Right cardiac atrium (tissue), 5 donors: ENCODE results near the gene SMTN. TPM values are rescaled to one million over a fixed set of nuclear protein-coding genes. Genes with fewer than 3 reads are reported as not detected.

Source experiments
- polyA plus RNA-seq: library from polyadenylated mRNA; stranded (reverse); fragments of 200-250 nt; gene quantifications from one replicate; pipeline ENCODE4 v1.2.3, GENCODE V29; 2013
- total RNA-seq, 4 donors: library from RNA; stranded (reverse); fragmentation: NEBNext Ultra II Directional; extraction: Animal tissue kit (Norgen Biotek cat#: 25700); gene quantifications; one replicate each; pipeline ENCODE4 v1.2.1, GENCODE V29; 2021
- donor health status: healthy with polysubstance abuse.
- donor health status: DM: no; HTN: yes; CAD: no.
- donor health status: DM: no; HTN: no; CAD: no.
- donor health status: DM: no; HTN: yes; CAD: no; lungs with severe emphysema.
- donor health status: DM: yes; HTN: yes; CAD: no.

SMTN gene
- total and polyA plus RNA-seq, 5 donors, result 156 to 233 (median 211) TPM

Other genes with a start within 250 kb of the SMTN start
- gene MORC2, start 112.5 kb upstream of the SMTN start, total RNA-seq, result 10 to 100 TPM; 17.0 to 24.0 (median 17.3) TPM
- 15.8 TPM for gene MORC2, start 112.5 kb upstream of the SMTN start, polyA plus RNA-seq
- 10 to 100 TPM; 42.1 to 56.2 (median 47.3) TPM for gene TUG1, start 112.1 kb upstream of the SMTN start, total RNA-seq
- gene TUG1, start 112.1 kb upstream of the SMTN start, polyA plus RNA-seq, result 22.8 TPM
- gene SELENOM, start 26.2 kb downstream of the SMTN start, total RNA-seq, result 100 to 1,000 TPM; 167 to 205 (median 176) TPM
- gene SELENOM, start 26.2 kb downstream of the SMTN start, polyA plus RNA-seq, result 219 TPM
- 10 to 100 TPM; 28.8 to 62.1 (median 50.7) TPM for gene INPP5J, start 41.6 kb downstream of the SMTN start, total RNA-seq
- 28.9 TPM for gene INPP5J, start 41.6 kb downstream of the SMTN start, polyA plus RNA-seq
- gene PLA2G3, start 59.2 kb downstream of the SMTN start, total RNA-seq, result not detected
- not detected for gene PLA2G3, start 59.2 kb downstream of the SMTN start, polyA plus RNA-seq
- gene RNF185, start 78.9 kb downstream of the SMTN start, total RNA-seq, result 10 to 100 TPM; 20.3 to 23.2 (median 21.6) TPM
- 15.1 TPM for gene RNF185, start 78.9 kb downstream of the SMTN start, polyA plus RNA-seq
- 10 to 100 TPM in 3 of 4 donors, 1 to 10 TPM in 1; 8.9 to 12.1 (median 11.1) TPM for gene LIMK2, start 131.0 kb downstream of the SMTN start, total RNA-seq
- 6.5 TPM for gene LIMK2, start 131.0 kb downstream of the SMTN start, polyA plus RNA-seq
- 10 to 100 TPM in 2 of 4 donors, 1 to 10 TPM in 2; 5.9 to 17.6 (median 10.8) TPM for gene PIK3IP1, start 211.2 kb downstream of the SMTN start, total RNA-seq
- 14.0 TPM for gene PIK3IP1, start 211.2 kb downstream of the SMTN start, polyA plus RNA-seq